Measurements from ENCODE around the gene FBXO33. TPM values are rescaled to one million over a fixed set of nuclear protein-coding genes. Genes with fewer than 3 reads are reported as not detected.

Gene FBXO33
- total and polyA plus RNA-seq, 2 donors (not counting 1 experiment from before 2014, with no cell fraction given) = 17.3 to 19.3 TPM

DNA sequence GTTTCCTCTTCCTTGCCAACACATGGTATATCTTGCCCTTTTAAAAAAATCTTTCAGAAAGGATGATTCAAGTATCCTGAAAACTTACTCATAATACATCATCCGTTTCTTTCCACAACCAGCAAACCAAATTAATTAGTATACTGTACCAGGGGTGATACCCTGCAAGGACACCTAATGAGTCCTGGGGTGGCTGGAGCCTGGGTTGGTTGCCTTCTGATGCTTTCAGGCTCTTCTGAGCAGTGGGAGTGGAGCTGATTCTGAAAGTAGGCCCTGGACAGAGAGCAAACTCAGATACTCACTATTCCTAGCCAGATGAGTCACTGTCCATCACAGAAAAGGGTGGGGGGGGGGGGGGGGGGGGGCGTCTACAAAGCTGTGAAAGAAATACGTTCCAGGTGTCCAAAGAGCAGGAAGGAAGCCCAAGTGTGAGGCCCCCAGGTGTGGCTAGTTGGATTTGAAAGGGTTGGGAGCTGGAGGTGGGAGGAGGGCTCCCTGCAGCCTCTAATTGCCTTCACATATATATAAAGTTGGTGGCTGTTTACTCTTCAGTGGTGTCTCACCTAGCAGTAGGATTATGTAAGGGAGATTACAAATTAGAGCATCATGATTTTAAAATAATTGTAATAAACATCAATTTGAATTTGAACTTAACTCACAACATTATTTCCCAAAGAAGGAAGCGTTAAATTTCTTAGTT, 36.5 kb downstream of the FBXO33 start:
- no peak overlapping the region for H3K4me3 ChIP-seq (ENCODE audit: control extremely low read depth in 1 of 5, extremely low read depth in 1 of 5, insufficient read depth in 1 of 5, low read depth in 2 of 5, low read length in 4 of 5)
- no peak overlapping the region for H3K4me2 ChIP-seq (replicated peaks; ENCODE audit: low read depth, low read length, poor library complexity, severe bottlenecking)
- no peak overlapping the region for H2AFZ ChIP-seq (ENCODE audit: insufficient read depth, low read depth, low read length, poor library complexity, severe bottlenecking)
- DNase-seq (no peak), ATAC-seq (ENCODE audit: low read depth) (no peak)
- no peak overlapping the region for H3K27ac ChIP-seq (ENCODE audit: low read length in 2 of 2)
- H3K79me2 ChIP-seq (ENCODE audit: control insufficient read depth, insufficient read depth, low read length) = no peaks in the 10 kb centered on the region
- WGBS (ENCODE audit: insufficient coverage) = no CpG with 5 or more reads among the region's 4 CpGs
- TF ChIP-seq EZH2 (IDR thresholded peaks at IDR 0.05; ENCODE audit: borderline replicate concordance, insufficient read depth, low read depth, low read length, poor library complexity, severe bottlenecking) = no peak
- TF ChIP-seq, protein P1, sequence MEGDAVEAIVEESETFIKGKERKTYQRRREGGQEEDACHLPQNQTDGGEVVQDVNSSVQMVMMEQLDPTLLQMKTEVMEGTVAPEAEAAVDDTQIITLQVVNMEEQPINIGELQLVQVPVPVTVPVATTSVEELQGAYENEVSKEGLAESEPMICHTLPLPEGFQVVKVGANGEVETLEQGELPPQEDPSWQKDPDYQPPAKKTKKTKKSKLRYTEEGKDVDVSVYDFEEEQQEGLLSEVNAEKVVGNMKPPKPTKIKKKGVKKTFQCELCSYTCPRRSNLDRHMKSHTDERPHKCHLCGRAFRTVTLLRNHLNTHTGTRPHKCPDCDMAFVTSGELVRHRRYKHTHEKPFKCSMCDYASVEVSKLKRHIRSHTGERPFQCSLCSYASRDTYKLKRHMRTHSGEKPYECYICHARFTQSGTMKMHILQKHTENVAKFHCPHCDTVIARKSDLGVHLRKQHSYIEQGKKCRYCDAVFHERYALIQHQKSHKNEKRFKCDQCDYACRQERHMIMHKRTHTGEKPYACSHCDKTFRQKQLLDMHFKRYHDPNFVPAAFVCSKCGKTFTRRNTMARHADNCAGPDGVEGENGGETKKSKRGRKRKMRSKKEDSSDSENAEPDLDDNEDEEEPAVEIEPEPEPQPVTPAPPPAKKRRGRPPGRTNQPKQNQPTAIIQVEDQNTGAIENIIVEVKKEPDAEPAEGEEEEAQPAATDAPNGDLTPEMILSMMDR (IDR thresholded peaks at IDR 0.05) = no peak
- ChIA-PET POLR2A (no interaction called here), CTCF (no interaction called here)
- no peaks in the 10 kb centered on the region for H3K4me1 ChIP-seq (ENCODE audit: control insufficient read depth in 2 of 2, insufficient read depth in 2 of 2, low read length in 2 of 2)
- H3K27me3 ChIP-seq (replicated peaks in 1 of 4; ENCODE audit: control extremely low read depth in 1 of 4, control insufficient read depth in 3 of 4, insufficient read depth in 4 of 4, low read length in 3 of 4) = no peaks in the 10 kb centered on the region
- H3K4me3 Mint-ChIP-seq = no peak overlapping the region
- no peaks in the 10 kb centered on the region for H3K9me3 ChIP-seq (ENCODE audit: control extremely low read depth in 1 of 3, control insufficient read depth in 2 of 3, insufficient read depth in 1 of 3, low read length in 2 of 3)
- intact Hi-C loops (cut with micrococcal nuclease) = loop anchor here (5.0 kb wide), 1 partner anchor 37 kb away; the partner anchor contains the start of gene FBXO33
- H4K20me1 ChIP-seq (ENCODE audit: control insufficient read depth, insufficient read depth, low read length, poor library complexity, severe bottlenecking) = no peaks in the 10 kb centered on the region
- H3K27ac Mint-ChIP-seq = no peak overlapping the region
- peaks cover 8 to 29% of the 10 kb centered on the region in 2 experiments for H3K36me3 ChIP-seq (replicated peaks in 1 of 2; ENCODE audit: control extremely low read depth in 1 of 2, control insufficient read depth in 1 of 2, extremely low read depth in 1 of 2, insufficient read depth in 2 of 2, low read length in 1 of 2)
- H3K9me3 Mint-ChIP-seq (ENCODE audit: insufficient read depth) = no peaks in the 10 kb centered on the region
- no peaks in the 10 kb centered on the region for H3K27me3 Mint-ChIP-seq
- H3K4me1 Mint-ChIP-seq = no peaks in the 10 kb centered on the region
- no peak overlapping the region for H3K9ac ChIP-seq (ENCODE audit: low read length)

DNA sequence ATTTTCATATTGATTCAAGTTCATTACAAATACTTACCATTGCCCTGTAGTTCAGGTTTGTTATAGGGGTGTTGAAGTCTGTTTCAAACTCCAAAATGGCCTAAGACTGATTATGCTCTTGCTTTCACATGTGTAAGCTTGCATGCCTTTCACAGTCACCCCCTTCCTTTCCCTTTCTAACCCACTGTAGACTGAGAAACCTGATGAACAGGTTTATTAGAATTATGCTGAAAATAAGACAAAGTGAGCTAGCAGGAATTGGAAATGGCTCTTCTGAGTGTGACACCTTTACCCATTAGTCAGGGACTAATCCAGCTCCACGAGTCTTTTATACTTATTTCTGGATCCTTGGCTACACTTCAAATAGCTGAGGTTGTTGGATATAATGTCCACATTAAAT, 38.9 kb downstream of the FBXO33 start:
- Mint-ChIP-seq H3K27ac (no peak overlapping the region), H3K9me3 (ENCODE audit: insufficient read depth) (no peaks in the 10 kb centered on the region), H3K4me3 (no peak overlapping the region), H3K27me3 (no peaks in the 10 kb centered on the region), H3K4me1 (no peaks in the 10 kb centered on the region)
- H3K4me2 ChIP-seq (replicated peaks; ENCODE audit: low read depth, low read length, poor library complexity, severe bottlenecking) = no peak overlapping the region
- ChIA-PET CTCF (no interaction called here), POLR2A (no interaction called here)
- no peak overlapping the region for H3K4me3 ChIP-seq (ENCODE audit: control extremely low read depth in 1 of 5, extremely low read depth in 1 of 5, insufficient read depth in 1 of 5, low read depth in 2 of 5, low read length in 4 of 5)
- peaks cover 8 to 13% of the 10 kb centered on the region in 2 experiments for H3K36me3 ChIP-seq (replicated peaks in 1 of 2; ENCODE audit: control extremely low read depth in 1 of 2, control insufficient read depth in 1 of 2, extremely low read depth in 1 of 2, insufficient read depth in 2 of 2, low read length in 1 of 2)
- no peaks in the 10 kb centered on the region for H3K27me3 ChIP-seq (replicated peaks in 1 of 4; ENCODE audit: control extremely low read depth in 1 of 4, control insufficient read depth in 3 of 4, insufficient read depth in 4 of 4, low read length in 3 of 4)
- DNase-seq = no peak
- no CpG with 5 or more reads among the region's 1 CpG for WGBS (ENCODE audit: insufficient coverage)
- no peaks in the 10 kb centered on the region for H3K9me3 ChIP-seq (ENCODE audit: control extremely low read depth in 1 of 3, control insufficient read depth in 2 of 3, insufficient read depth in 1 of 3, low read length in 2 of 3)
- no peaks in the 10 kb centered on the region for H3K79me2 ChIP-seq (ENCODE audit: control insufficient read depth, insufficient read depth, low read length)
- no peaks in the 10 kb centered on the region for H4K20me1 ChIP-seq (ENCODE audit: control insufficient read depth, insufficient read depth, low read length, poor library complexity, severe bottlenecking)
- H3K9ac ChIP-seq (ENCODE audit: low read length) = no peak overlapping the region
- no peak for ATAC-seq (ENCODE audit: low read depth)
- H3K4me1 ChIP-seq (ENCODE audit: control insufficient read depth in 2 of 2, insufficient read depth in 2 of 2, low read length in 2 of 2) = no peaks in the 10 kb centered on the region
- TF ChIP-seq EZH2 (IDR thresholded peaks at IDR 0.05; ENCODE audit: borderline replicate concordance, insufficient read depth, low read depth, low read length, poor library complexity, severe bottlenecking) = no peak
- TF ChIP-seq, protein P1 (IDR thresholded peaks at IDR 0.05) = no peak
- intact Hi-C loops (cut with micrococcal nuclease) = no loop called here
- no peak overlapping the region for H3K27ac ChIP-seq (ENCODE audit: low read length in 2 of 2)
- H2AFZ ChIP-seq (ENCODE audit: insufficient read depth, low read depth, low read length, poor library complexity, severe bottlenecking) = no peak overlapping the region

Data from B cell (primary cell).